ENCODE results near the gene PLXNA2.

The PLXNA2 gene

DNA sequence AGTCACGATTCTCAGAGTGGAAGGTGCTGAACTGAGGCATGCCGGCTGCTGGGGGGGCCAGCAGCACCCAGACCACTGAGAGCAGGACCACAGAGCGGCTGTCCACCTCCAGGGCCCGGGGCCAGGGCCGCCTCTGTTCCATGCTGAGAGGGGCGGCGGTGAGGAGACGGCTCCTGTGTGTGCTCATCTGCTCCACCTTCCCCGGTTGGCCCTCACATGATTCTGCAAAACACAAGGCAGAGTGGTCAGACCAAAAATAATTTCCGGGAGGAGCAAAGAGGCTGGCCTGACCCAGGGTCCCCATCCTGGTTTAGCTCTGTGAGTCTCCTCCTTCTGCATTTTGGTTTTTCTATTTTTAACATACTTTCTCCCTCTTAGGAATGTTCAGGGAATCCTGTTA, 26.4 kb downstream of the PLXNA2 start:
- TF ChIP-seq, protein P1, sequence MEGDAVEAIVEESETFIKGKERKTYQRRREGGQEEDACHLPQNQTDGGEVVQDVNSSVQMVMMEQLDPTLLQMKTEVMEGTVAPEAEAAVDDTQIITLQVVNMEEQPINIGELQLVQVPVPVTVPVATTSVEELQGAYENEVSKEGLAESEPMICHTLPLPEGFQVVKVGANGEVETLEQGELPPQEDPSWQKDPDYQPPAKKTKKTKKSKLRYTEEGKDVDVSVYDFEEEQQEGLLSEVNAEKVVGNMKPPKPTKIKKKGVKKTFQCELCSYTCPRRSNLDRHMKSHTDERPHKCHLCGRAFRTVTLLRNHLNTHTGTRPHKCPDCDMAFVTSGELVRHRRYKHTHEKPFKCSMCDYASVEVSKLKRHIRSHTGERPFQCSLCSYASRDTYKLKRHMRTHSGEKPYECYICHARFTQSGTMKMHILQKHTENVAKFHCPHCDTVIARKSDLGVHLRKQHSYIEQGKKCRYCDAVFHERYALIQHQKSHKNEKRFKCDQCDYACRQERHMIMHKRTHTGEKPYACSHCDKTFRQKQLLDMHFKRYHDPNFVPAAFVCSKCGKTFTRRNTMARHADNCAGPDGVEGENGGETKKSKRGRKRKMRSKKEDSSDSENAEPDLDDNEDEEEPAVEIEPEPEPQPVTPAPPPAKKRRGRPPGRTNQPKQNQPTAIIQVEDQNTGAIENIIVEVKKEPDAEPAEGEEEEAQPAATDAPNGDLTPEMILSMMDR (IDR thresholded peaks at IDR 0.05) = no peak

DNA sequence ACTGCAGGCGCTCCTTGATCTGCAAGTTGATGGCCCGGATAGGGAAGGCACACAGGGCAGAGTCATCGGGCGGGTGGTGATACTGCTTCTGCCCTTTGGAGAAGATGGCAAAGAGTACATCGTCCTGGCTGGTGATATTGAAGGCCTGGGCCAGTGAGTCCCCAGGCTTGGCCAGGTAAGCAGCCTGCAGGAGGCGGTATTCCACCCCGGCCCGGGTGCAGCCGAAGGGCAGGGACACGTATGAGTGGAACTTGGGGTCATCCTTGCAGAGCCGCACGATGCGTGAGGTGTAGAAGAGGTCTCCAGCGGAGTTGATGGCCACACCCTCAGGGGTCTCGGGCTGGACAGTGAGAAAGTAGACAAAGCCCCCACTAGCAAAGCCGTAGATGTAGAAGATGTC, 27.4 kb downstream of the PLXNA2 start:
- TF ChIP-seq, protein P1 (IDR thresholded peaks at IDR 0.05) = no peak

DNA sequence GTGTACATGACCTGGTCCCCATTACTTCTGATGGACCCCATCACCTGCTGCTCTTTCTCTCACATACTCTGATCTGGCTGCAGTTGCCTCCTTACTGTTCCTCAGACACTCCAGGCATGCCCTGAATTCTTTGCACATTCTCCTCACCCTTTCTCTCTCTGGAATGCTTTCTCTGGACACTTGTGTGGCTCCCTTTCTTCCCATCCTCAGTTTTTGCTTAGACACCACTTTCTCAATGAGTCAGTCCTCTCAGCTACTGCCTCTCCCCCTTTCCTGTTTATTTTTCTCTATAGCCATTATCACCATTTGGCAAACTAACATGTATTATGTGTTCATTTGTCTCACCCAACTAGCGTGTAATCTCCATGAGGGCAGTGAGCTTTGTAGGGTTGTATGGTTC, 28.1 kb downstream of the PLXNA2 start:
- TF ChIP-seq, protein P1 (IDR thresholded peaks at IDR 0.05) = no peak

DNA sequence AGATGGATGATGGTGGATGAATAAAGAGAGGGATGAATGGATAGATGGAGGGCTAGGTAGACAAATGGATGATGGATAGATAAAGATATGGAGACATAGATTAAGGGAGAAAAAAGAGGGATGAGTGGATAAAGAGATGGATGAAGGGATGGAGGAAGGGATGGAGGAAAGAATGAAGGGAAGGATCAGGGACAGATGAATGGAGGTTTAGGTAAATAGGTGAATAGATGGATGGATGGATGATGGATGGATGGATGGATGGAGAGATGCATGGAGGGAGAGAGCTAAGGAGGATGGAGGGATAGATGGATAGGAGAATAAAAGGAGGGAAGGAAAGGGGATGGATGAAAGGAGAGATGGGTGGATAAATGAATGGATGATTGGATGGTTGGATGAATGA, 28.8 kb downstream of the PLXNA2 start:
- TF ChIP-seq, protein P1 (IDR thresholded peaks at IDR 0.05) = no peak

DNA sequence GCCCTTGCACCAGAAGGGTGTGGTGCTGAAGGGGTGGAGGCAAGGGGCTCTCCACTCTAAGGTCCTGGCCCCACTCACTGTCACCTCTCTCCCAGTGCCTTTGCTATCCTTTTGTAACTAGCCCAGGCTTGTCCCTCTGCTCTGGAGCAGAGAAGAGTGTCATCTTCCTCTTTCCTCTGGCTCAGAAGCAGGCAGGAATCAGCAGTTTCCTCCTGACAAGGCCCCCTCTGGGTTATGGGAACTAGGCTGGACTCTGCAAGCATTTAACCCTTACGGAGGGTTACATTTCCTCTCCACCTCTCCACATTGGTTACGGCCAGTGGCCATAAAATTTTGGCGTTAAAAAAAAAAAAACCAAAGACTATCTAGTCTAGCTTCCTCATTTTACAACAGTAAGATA, 30.4 kb downstream of the PLXNA2 start:
- TF ChIP-seq, protein P1 (IDR thresholded peaks at IDR 0.05) = no peak

DNA sequence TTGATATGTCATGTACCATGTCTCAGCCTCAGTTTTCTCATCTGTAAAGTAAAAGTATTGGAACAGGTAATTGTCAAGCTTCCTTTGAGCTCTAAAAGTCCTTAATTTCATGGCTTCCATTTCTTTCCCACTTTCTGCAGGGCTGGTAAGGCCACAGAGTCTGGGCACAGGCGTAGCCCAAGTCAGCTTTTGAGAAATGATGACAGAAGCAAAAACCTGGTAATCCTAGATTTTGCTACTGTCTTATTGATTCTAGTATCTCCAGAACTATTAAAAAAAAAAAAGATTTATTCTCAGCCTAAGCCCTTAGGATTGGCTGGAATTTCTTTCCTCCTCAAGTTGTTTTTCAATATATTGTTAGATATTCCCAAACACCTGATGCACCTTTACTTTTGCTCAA, 31.3 kb downstream of the PLXNA2 start:
- TF ChIP-seq, protein P1 (IDR thresholded peaks at IDR 0.05) = no peak

DNA sequence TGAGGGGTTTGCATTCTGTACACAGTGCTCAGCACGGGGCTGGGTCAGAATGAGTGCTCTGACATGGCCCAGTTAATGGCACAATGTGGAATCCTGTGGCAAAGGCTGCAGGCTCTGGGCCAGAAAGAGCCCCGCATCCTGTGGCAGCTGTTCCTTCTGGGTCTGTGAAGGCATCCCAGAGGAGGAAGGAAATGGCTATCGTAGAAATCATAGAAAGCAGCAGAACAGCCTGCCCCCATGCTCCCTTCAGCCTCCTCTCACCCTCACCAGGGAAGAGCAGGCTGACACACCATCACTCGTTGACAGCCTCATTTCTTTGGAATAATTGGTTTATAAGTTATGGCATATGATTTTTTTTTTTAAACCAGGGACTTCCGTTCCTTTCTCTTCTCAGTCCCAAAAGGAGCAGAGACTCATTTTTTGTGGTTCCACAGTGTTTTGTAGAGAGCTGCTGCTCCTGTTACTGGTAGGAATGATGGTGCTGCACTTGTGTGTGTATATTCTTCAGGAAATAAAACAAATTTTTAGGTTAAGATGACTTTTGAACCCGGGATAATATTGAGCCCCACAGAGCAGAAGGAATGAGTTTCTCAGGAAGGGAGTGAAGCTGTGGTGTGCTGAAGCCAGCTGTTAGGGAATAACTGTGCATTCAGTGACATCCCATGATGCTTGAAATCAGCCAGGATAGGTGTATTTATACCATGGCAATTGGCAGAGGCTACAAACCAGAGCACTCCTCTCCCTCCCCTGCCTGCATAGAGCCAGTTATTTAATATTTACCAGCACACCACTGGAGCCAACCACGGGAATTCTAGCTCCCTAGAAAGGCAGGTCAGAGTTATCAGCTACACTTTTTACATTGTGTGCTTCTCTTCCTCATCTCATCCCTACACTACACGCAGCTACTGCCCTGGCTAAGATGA, 32.0 kb downstream of the PLXNA2 start:
- TF ChIP-seq, protein P1 (IDR thresholded peaks at IDR 0.05) = no peak

Data from LNCAP (cell line).